HepG2 (cell line): ENCODE measurements around the gene ACTR3. TPM values are rescaled to one million over a fixed set of nuclear protein-coding genes. Genes with fewer than 3 reads are reported as not detected.

Experiments
- DNMT1 ChIP-seq: sonication (generic); formaldehyde crosslinking; IDR thresholded peaks from 2 replicates; pipeline ENCODE4 v1.5.1; 2020; ENCODE audit warnings: mild to moderate bottlenecking, missing genetic modification reagents
- FOXA1 ChIP-seq, 2 experiments: fragments of 450-650 bp in 1 of 2; sonication (generic) in 1 of 2; formaldehyde crosslinking in 1 of 2; IDR thresholded peaks; 2 replicates each; pipeline versions ENCODE4 v1.4.0 to v1.6.1; 2016 to 2020; ENCODE audit warnings: missing genetic modification reagents in 1 of 2
- GATA4 ChIP-seq: sonication (generic); IDR thresholded peaks from 2 replicates; pipeline ENCODE4 v1.6.1; 2016; ENCODE audit warnings: antibody characterized with exemption, low read depth, borderline replicate concordance
- HOXA3 ChIP-seq: sonication (generic); formaldehyde crosslinking; IDR thresholded peaks from 2 replicates; pipeline ENCODE4 v1.5.0; 2020; ENCODE audit warnings: missing genetic modification reagents
- ISL2 ChIP-seq: sonication (generic); formaldehyde crosslinking; IDR thresholded peaks from 2 replicates; pipeline ENCODE4 v1.5.0; 2020; ENCODE audit warnings: missing genetic modification reagents
- KDM5A ChIP-seq: fragments of 200-600 bp; sonication (generic); IDR thresholded peaks from 2 replicates; pipeline ENCODE4 v1.7.0; 2018; ENCODE audit warnings: antibody characterized with exemption, mild to moderate bottlenecking, low read length, borderline replicate concordance
- MAFK ChIP-seq, 2 experiments: IDR thresholded peaks in 1 of 2; conservative IDR thresholded peaks in 1 of 2; 2 replicates each; pipeline ENCODE4 v1.6.1; 2011; ENCODE audit warnings: improper control_type of control experiment in 2 of 2, low read length in 2 of 2
- POLR2G ChIP-seq: fragments of 200-400 bp; formaldehyde crosslinking; IDR thresholded peaks from 2 replicates; pipeline ENCODE4 v1.6.1; 2018; ENCODE audit warnings: mild to moderate bottlenecking, low read depth, low read length, moderate library complexity
- RBAK ChIP-seq: sonication (generic); formaldehyde crosslinking; IDR thresholded peaks from 2 replicates; pipeline ENCODE4 v1.5.1; 2020; ENCODE audit warnings: mild to moderate bottlenecking, missing genetic modification reagents
- RCOR2 ChIP-seq: IDR thresholded peaks from 2 replicates; pipeline ENCODE4 v1.6.1; 2016; ENCODE audit warnings: missing biosample characterization, missing genetic modification reagents
- TRIM24 ChIP-seq: sonication (generic); formaldehyde crosslinking; IDR thresholded peaks from 2 replicates; pipeline ENCODE4 v1.8.0; 2022; ENCODE audit warnings: mild to moderate bottlenecking, missing genetic modification reagents
- ZBTB38 ChIP-seq: sonication (generic); formaldehyde crosslinking; IDR thresholded peaks from 2 replicates; pipeline ENCODE4 v1.5.1; 2020; ENCODE audit warnings: mild to moderate bottlenecking, missing genetic modification reagents
- ZFP36L2 ChIP-seq: sonication (generic); formaldehyde crosslinking; IDR thresholded peaks from 2 replicates; pipeline ENCODE4 v1.4.0; 2020; ENCODE audit warnings: missing genetic modification reagents
- ZFP62 ChIP-seq: sonication (generic); formaldehyde crosslinking; IDR thresholded peaks from 2 replicates; pipeline ENCODE4 v1.4.0; 2020; ENCODE audit warnings: missing genetic modification reagents
- ZNF10 ChIP-seq: sonication (generic); formaldehyde crosslinking; IDR thresholded peaks from 2 replicates; pipeline ENCODE4 v1.4.0; 2020; ENCODE audit warnings: mild to moderate bottlenecking, low read depth, missing genetic modification reagents, borderline replicate concordance
- ZNF232 ChIP-seq: sonication (generic); formaldehyde crosslinking; IDR thresholded peaks from 2 replicates; pipeline ENCODE4 v1.4.0; 2020; ENCODE audit warnings: missing genetic modification reagents, borderline replicate concordance
- polyA plus RNA-seq, 8 experiments: library from polyadenylated mRNA; depleted of rRNA in 3 of 8; stranded (reverse) in 7 of 8; unstranded in 1 of 8; fragments of >200 nt; fragmentation: Illumina TruSeq in 4 of 8; extraction: Trizol in 4 of 8; gene quantifications; 2 replicates each; pipeline versions ENCODE4 v1.2.1 to v1.2.3, GENCODE V29; 2011 to 2016; ENCODE audit warnings: low read depth in 4 of 8, missing spikeins in 1 of 8, mixed read lengths in 1 of 8; ENCODE audit not compliant: insufficient read depth in 1 of 8
- total RNA-seq, 5 experiments: library from RNA; depleted of rRNA; stranded (reverse); fragments of >200 nt; fragmentation: Illumina TruSeq; extraction: Trizol; gene quantifications; 2 replicates each; pipeline ENCODE4 v1.2.3, GENCODE V29; 2016; ENCODE audit warnings: low read depth in 1 of 5
- TF ChIP-seq, protein P1 (sequence below), 2 experiments: sonication (generic) in 1 of 2; formaldehyde crosslinking in 1 of 2; IDR thresholded peaks; 2 replicates each; pipeline versions ENCODE4 v1.6.1 to v1.9.0; 2014 to 2022; ENCODE audit warnings: antibody characterized with exemption in 1 of 2, borderline replicate concordance in 1 of 2, inconsistent platforms in 1 of 2, low read depth in 1 of 2, missing genetic modification reagents in 1 of 2
- TF ChIP-seq, protein P2 (sequence below): sonication (generic); formaldehyde crosslinking; IDR thresholded peaks from 2 replicates; pipeline ENCODE4 v1.8.0; 2022; ENCODE audit warnings: mild to moderate bottlenecking, missing genetic modification reagents
- TF ChIP-seq, protein P3 (sequence below): sonication (generic); formaldehyde crosslinking; IDR thresholded peaks from 2 replicates; pipeline ENCODE4 v1.4.0; 2020; ENCODE audit warnings: mild to moderate bottlenecking, missing genetic modification reagents

ACTR3 gene
- total and polyA plus RNA-seq, 2 of the 13 experiments (the other 11 are each of a cell fraction or from before 2014, with no cell fraction given): 123 to 225 TPM

DNA sequence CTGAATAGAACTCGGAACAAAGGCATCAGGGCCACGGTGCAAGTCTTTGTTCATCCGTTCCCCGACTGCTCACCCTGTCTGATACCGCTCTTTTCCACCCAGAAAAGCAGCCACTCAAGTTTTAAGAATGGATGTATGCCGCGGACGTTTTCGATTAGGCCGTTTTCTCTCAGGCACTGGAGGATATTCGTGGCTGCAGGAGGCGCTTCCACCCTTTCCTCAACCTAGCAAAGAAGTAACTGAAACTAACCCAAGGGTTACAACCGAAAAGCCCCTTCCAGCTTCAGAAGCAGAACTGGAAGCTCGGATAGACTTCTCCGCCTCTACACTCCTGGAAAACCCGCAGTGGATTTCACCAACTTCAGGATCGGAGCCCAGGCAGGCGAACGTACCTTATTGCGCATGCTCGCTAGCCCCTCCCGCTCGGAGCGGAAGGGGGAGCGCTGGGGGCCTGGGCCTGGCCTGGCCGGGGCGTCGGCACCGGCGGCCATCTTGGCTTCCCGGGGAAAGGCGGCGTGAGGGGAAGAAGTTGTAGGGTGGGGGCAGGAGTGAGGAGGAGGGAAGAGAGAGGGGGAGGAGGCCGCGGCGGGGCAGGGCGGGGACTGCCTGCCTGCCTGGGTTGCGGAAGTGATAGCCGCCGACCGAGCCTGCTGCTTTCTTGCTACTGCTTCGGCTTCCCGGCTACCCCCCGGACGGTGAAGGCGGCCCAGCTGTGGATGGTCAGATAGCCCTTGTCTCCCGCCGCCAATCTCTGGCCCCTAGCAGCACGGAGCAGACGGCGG is at the start of gene ACTR3 (continued):
- TF ChIP-seq ZNF10 (CRISPR knock-in tag) (no peak), FOXA1 (IDR thresholded peaks at IDR 0.05) (no peak), FOXA1 (CRISPR knock-in tag; IDR thresholded peaks at IDR 0.05) (peak; percentile 31; the same call in 1 of the 2 replicates), ISL2 (CRISPR knock-in tag) (peak; percentile 88), KDM5A (peak; percentile 66; the same call in 1 of the 2 replicates), DNMT1 (no peak; the same call in 1 of the 2 replicates), TRIM24 (CRISPR knock-in tag) (no peak), POLR2G (peak; percentile 100), ZFP36L2 (no peak), ZBTB38 (peak; percentile 77), GATA4 (peak; percentile 82), HOXA3 (CRISPR knock-in tag) (peak; percentile 98), ZFP62 (CRISPR knock-in tag) (no peak), RCOR2 (CRISPR knock-in tag) (no peak; the same call in 1 of the 2 replicates), MAFK (conservative IDR thresholded peaks at IDR 0.05 in 1 of 2, IDR thresholded peaks at IDR 0.05 in 1 of 2; ENCODE audit: low read length in 2 of 2) (no peak), ZNF232 (CRISPR knock-in tag) (peak; percentile 96; the same call in 1 of the 2 replicates), RBAK (CRISPR knock-in tag) (peak; percentile 41; the same call in 1 of the 2 replicates)
- TF ChIP-seq, protein P1, sequence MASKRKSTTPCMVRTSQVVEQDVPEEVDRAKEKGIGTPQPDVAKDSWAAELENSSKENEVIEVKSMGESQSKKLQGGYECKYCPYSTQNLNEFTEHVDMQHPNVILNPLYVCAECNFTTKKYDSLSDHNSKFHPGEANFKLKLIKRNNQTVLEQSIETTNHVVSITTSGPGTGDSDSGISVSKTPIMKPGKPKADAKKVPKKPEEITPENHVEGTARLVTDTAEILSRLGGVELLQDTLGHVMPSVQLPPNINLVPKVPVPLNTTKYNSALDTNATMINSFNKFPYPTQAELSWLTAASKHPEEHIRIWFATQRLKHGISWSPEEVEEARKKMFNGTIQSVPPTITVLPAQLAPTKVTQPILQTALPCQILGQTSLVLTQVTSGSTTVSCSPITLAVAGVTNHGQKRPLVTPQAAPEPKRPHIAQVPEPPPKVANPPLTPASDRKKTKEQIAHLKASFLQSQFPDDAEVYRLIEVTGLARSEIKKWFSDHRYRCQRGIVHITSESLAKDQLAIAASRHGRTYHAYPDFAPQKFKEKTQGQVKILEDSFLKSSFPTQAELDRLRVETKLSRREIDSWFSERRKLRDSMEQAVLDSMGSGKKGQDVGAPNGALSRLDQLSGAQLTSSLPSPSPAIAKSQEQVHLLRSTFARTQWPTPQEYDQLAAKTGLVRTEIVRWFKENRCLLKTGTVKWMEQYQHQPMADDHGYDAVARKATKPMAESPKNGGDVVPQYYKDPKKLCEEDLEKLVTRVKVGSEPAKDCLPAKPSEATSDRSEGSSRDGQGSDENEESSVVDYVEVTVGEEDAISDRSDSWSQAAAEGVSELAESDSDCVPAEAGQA (IDR thresholded peaks at IDR 0.05; ENCODE audit: low read depth): peak; percentile 94
- TF ChIP-seq, protein P1 (CRISPR knock-in tag; IDR thresholded peaks at IDR 0.05; ENCODE audit: borderline replicate concordance): no peak; the same call in 1 of the 2 replicates
- TF ChIP-seq, protein P2, sequence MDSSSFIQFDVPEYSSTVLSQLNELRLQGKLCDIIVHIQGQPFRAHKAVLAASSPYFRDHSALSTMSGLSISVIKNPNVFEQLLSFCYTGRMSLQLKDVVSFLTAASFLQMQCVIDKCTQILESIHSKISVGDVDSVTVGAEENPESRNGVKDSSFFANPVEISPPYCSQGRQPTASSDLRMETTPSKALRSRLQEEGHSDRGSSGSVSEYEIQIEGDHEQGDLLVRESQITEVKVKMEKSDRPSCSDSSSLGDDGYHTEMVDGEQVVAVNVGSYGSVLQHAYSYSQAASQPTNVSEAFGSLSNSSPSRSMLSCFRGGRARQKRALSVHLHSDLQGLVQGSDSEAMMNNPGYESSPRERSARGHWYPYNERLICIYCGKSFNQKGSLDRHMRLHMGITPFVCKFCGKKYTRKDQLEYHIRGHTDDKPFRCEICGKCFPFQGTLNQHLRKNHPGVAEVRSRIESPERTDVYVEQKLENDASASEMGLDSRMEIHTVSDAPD (CRISPR knock-in tag): peak; percentile 55; the same call in 1 of the 2 replicates
- TF ChIP-seq, protein P3, sequence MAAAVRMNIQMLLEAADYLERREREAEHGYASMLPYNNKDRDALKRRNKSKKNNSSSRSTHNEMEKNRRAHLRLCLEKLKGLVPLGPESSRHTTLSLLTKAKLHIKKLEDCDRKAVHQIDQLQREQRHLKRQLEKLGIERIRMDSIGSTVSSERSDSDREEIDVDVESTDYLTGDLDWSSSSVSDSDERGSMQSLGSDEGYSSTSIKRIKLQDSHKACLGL (CRISPR knock-in tag): peak; percentile 59
